Measurements from ENCODE around the gene SRCIN1.

Gene SRCIN1

GRCh38 chr17:38600906-38601305 lies 4.8 kb downstream of the SRCIN1 start:
- DNase-seq (ENCODE audit: low read depth, low spot score): no peak

- no peak for DNase-seq (ENCODE audit: low read depth, low spot score)
Observed at GRCh38 chr17:38600416-38600815, 5.3 kb downstream of the SRCIN1 start.

GRCh38 chr17:38599398-38599856 lies 6.3 kb downstream of the SRCIN1 start:
- no peak for DNase-seq (ENCODE audit: low read depth, low spot score)

- no peak for DNase-seq (ENCODE audit: low read depth, low spot score)
Observed at GRCh38 chr17:38598995-38599394, 6.8 kb downstream of the SRCIN1 start.

- peak; percentile 49 for DNase-seq (ENCODE audit: low read depth, low spot score)
Observed at GRCh38 chr17:38598536-38598935, 7.2 kb downstream of the SRCIN1 start.

- no peak for DNase-seq (ENCODE audit: low read depth, low spot score)
Observed at GRCh38 chr17:38597375-38597774, 8.4 kb downstream of the SRCIN1 start.

GRCh38 chr17:38596651-38597050 lies 9.1 kb downstream of the SRCIN1 start:
- no peak for DNase-seq (ENCODE audit: low read depth, low spot score)

- DNase-seq (ENCODE audit: low read depth, low spot score): no peak
Observed at GRCh38 chr17:38595892-38596291, 9.9 kb downstream of the SRCIN1 start.

GRCh38 chr17:38594152-38594551 lies 11.6 kb downstream of the SRCIN1 start:
- DNase-seq (ENCODE audit: low read depth, low spot score): no peak

- DNase-seq (ENCODE audit: low read depth, low spot score): no peak
Observed at GRCh38 chr17:38592487-38592886, 13.3 kb downstream of the SRCIN1 start.

GRCh38 chr17:38591759-38592241 lies 14.0 kb downstream of the SRCIN1 start:
- DNase-seq (ENCODE audit: low read depth, low spot score): no peak

GRCh38 chr17:38590988-38591758 lies 14.6 kb downstream of the SRCIN1 start:
- no peak for DNase-seq (ENCODE audit: low read depth, low spot score)

GRCh38 chr17:38589462-38590114 lies 16.2 kb downstream of the SRCIN1 start:
- DNase-seq (ENCODE audit: low read depth, low spot score): no peak

GRCh38 chr17:38588788-38589174 lies 17.0 kb downstream of the SRCIN1 start:
- no peak for DNase-seq (ENCODE audit: low read depth, low spot score)

- no peak for DNase-seq (ENCODE audit: low read depth, low spot score)
Observed at GRCh38 chr17:38587947-38588787, 17.6 kb downstream of the SRCIN1 start.

- no peak for DNase-seq (ENCODE audit: low read depth, low spot score)
Observed at GRCh38 chr17:38587203-38587602, 18.5 kb downstream of the SRCIN1 start.

- no peak for DNase-seq (ENCODE audit: low read depth, low spot score)
Observed at GRCh38 chr17:38586788-38587187, 19.0 kb downstream of the SRCIN1 start.

GRCh38 chr17:38585918-38586529 lies 19.7 kb downstream of the SRCIN1 start:
- no peak for DNase-seq (ENCODE audit: low read depth, low spot score)

GRCh38 chr17:38585056-38585917 lies 20.5 kb downstream of the SRCIN1 start:
- DNase-seq (ENCODE audit: low read depth, low spot score): no peak

- no peak for DNase-seq (ENCODE audit: low read depth, low spot score)
Observed at GRCh38 chr17:38584350-38584925, 21.3 kb downstream of the SRCIN1 start.
